Measurements from ENCODE around the gene EMX1. TPM values are rescaled to one million over a fixed set of nuclear protein-coding genes. Genes with fewer than 3 reads are reported as not detected.
A peak's percentile ranks its signal among the peaks of the same experiment; 100 is the strongest.

Gene EMX1
- total and polyA plus RNA-seq, 2 of the 13 experiments (the other 11 are each of a cell fraction or from before 2014, with no cell fraction given) = 0.62 to 4.9 TPM

GRCh38 chr2:72887032-72887739, 30.1 kb upstream of the EMX1 start, which contains the start of gene SPR (continued):
- TF ChIP-seq U2AF2 (IDR thresholded peaks at IDR 0.05; ENCODE audit: low read depth, low read length) (0 out of 2 replicates have a peak, but pooled peaks have one; percentile 33), SMYD3 (CRISPR knock-in tag; IDR thresholded peaks at IDR 0.05) (no peak), ZNF652 (CRISPR knock-in tag; IDR thresholded peaks at IDR 0.05; ENCODE audit: borderline replicate concordance, low read depth) (no peak), ZSCAN21 (CRISPR knock-in tag; IDR thresholded peaks at IDR 0.05; ENCODE audit: borderline replicate concordance) (peak; percentile 79), SETDB1 (CRISPR knock-in tag; IDR thresholded peaks at IDR 0.05; ENCODE audit: borderline replicate concordance) (no peak), EHMT2 (IDR thresholded peaks at IDR 0.05; ENCODE audit: borderline replicate concordance, low read depth, low read length) (no peak), ZBTB37 (CRISPR knock-in tag; IDR thresholded peaks at IDR 0.05) (no peak), GMEB2 (CRISPR knock-in tag; IDR thresholded peaks at IDR 0.05; ENCODE audit: low read depth) (no peak), CBX1 (IDR thresholded peaks at IDR 0.05; ENCODE audit: low read depth) (no peak), GLI4 (CRISPR knock-in tag; IDR thresholded peaks at IDR 0.05; ENCODE audit: borderline replicate concordance) (peak; percentile 92), NR3C1 (CRISPR knock-in tag; IDR thresholded peaks at IDR 0.05) (no peak), HDAC1 (CRISPR knock-in tag; IDR thresholded peaks at IDR 0.05) (peak; percentile 63), LBX2 (CRISPR knock-in tag; IDR thresholded peaks at IDR 0.05; ENCODE audit: borderline replicate concordance) (no peak), BORCS8-MEF2B (CRISPR knock-in tag; IDR thresholded peaks at IDR 0.05) (peak; percentile 17), NFIB (CRISPR knock-in tag; IDR thresholded peaks at IDR 0.05; ENCODE audit: borderline replicate concordance) (no peak), DMAP1 (CRISPR knock-in tag; IDR thresholded peaks at IDR 0.05) (0 out of 2 replicates have a peak, but pooled peaks have one; percentile 23), ZNF275 (CRISPR knock-in tag; IDR thresholded peaks at IDR 0.05; ENCODE audit: borderline replicate concordance) (no peak; the same call in 1 of the 2 replicates), CHCHD3 (CRISPR knock-in tag; IDR thresholded peaks at IDR 0.05) (no peak), STAT5B (CRISPR knock-in tag; IDR thresholded peaks at IDR 0.05) (no peak)
- TF ChIP-seq, protein P1, sequence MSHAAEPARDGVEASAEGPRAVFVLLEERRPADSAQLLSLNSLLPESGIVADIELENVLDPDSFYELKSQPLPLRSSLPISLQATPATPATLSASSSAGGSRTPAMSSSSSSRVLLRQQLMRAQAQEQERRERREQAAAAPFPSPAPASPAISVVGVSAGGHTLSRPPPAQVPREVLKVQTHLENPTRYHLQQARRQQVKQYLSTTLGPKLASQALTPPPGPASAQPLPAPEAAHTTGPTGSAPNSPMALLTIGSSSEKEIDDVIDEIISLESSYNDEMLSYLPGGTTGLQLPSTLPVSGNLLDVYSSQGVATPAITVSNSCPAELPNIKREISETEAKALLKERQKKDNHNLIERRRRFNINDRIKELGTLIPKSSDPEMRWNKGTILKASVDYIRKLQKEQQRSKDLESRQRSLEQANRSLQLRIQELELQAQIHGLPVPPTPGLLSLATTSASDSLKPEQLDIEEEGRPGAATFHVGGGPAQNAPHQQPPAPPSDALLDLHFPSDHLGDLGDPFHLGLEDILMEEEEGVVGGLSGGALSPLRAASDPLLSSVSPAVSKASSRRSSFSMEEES (CRISPR knock-in tag; IDR thresholded peaks at IDR 0.05) = no peak
- TF ChIP-seq, protein P2, sequence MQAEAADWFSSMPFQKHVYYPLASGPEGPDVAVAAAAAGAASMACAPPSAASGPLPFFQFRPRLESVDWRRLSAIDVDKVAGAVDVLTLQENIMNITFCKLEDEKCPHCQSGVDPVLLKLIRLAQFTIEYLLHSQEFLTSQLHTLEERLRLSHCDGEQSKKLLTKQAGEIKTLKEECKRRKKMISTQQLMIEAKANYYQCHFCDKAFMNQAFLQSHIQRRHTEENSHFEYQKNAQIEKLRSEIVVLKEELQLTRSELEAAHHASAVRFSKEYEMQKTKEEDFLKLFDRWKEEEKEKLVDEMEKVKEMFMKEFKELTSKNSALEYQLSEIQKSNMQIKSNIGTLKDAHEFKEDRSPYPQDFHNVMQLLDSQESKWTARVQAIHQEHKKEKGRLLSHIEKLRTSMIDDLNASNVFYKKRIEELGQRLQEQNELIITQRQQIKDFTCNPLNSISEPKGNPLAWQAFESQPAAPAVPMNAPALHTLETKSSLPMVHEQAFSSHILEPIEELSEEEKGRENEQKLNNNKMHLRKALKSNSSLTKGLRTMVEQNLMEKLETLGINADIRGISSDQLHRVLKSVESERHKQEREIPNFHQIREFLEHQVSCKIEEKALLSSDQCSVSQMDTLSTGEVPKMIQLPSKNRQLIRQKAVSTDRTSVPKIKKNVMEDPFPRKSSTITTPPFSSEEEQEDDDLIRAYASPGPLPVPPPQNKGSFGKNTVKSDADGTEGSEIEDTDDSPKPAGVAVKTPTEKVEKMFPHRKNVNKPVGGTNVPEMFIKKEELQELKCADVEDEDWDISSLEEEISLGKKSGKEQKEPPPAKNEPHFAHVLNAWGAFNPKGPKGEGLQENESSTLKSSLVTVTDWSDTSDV (CRISPR knock-in tag; IDR thresholded peaks at IDR 0.05) = no peak

All from HepG2 (cell line).